ENCODE results near the gene PXN. TPM values are rescaled to one million over a fixed set of nuclear protein-coding genes. Genes with fewer than 3 reads are reported as not detected.

Gene PXN
- total and polyA plus RNA-seq, 2 of the 13 experiments (the other 11 are each of a cell fraction or from before 2014, with no cell fraction given): 13.6 to 14.2 TPM

DNA sequence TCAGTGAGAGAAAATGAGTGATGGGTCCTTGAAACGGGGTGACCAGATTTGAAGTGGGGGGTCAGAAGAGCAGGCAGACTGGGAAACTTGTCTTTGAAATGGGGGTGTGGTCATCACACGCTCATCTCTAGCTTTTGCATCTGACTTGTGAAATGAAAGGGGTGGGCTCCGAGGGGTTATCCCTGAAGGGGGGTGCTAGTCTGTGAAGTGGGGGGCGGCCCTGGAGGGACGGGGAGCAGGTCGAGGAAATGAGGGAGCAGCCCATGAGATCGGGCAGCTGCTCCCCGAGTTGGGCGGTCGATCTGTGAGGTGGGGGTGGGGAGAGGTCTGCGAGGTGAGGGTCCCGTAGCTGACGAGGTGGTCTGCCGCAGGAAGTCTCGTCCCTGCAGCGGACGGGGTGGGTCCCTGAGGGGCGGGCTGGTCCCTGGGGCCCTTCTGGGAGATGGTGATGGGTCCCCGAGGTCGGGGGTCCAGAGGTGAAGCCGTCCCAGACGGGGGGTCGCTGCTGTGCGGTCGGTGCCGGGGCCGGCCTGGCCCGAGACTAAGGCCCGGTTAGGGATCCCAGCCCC, 542 bp downstream of the PXN start (continued):
- TF ChIP-seq, protein P1, sequence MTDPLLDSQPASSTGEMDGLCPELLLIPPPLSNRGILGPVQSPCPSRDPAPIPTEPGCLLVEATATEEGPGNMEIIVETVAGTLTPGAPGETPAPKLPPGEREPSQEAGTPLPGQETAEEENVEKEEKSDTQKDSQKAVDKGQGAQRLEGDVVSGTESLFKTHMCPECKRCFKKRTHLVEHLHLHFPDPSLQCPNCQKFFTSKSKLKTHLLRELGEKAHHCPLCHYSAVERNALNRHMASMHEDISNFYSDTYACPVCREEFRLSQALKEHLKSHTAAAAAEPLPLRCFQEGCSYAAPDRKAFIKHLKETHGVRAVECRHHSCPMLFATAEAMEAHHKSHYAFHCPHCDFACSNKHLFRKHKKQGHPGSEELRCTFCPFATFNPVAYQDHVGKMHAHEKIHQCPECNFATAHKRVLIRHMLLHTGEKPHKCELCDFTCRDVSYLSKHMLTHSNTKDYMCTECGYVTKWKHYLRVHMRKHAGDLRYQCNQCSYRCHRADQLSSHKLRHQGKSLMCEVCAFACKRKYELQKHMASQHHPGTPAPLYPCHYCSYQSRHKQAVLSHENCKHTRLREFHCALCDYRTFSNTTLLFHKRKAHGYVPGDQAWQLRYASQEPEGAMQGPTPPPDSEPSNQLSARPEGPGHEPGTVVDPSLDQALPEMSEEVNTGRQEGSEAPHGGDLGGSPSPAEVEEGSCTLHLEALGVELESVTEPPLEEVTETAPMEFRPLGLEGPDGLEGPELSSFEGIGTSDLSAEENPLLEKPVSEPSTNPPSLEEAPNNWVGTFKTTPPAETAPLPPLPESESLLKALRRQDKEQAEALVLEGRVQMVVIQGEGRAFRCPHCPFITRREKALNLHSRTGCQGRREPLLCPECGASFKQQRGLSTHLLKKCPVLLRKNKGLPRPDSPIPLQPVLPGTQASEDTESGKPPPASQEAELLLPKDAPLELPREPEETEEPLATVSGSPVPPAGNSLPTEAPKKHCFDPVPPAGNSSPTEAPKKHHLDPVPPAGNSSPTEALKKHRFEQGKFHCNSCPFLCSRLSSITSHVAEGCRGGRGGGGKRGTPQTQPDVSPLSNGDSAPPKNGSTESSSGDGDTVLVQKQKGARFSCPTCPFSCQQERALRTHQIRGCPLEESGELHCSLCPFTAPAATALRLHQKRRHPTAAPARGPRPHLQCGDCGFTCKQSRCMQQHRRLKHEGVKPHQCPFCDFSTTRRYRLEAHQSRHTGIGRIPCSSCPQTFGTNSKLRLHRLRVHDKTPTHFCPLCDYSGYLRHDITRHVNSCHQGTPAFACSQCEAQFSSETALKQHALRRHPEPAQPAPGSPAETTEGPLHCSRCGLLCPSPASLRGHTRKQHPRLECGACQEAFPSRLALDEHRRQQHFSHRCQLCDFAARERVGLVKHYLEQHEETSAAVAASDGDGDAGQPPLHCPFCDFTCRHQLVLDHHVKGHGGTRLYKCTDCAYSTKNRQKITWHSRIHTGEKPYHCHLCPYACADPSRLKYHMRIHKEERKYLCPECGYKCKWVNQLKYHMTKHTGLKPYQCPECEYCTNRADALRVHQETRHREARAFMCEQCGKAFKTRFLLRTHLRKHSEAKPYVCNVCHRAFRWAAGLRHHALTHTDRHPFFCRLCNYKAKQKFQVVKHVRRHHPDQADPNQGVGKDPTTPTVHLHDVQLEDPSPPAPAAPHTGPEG (CRISPR knock-in tag; IDR thresholded peaks at IDR 0.05): no peak
- TF ChIP-seq, protein P2, sequence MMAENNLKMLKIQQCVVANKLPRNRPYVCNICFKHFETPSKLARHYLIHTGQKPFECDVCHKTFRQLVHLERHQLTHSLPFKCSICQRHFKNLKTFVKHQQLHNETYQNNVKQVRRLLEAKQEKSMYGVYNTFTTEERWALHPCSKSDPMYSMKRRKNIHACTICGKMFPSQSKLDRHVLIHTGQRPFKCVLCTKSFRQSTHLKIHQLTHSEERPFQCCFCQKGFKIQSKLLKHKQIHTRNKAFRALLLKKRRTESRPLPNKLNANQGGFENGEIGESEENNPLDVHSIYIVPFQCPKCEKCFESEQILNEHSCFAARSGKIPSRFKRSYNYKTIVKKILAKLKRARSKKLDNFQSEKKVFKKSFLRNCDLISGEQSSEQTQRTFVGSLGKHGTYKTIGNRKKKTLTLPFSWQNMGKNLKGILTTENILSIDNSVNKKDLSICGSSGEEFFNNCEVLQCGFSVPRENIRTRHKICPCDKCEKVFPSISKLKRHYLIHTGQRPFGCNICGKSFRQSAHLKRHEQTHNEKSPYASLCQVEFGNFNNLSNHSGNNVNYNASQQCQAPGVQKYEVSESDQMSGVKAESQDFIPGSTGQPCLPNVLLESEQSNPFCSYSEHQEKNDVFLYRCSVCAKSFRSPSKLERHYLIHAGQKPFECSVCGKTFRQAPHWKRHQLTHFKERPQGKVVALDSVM (CRISPR knock-in tag; IDR thresholded peaks at IDR 0.05): 0 out of 2 replicates have a peak, but pooled peaks have one; percentile 11
- no peak for TF ChIP-seq NR1H2 (CRISPR knock-in tag; IDR thresholded peaks at IDR 0.05; ENCODE audit: borderline replicate concordance, low read depth)
- TF ChIP-seq, protein P3, sequence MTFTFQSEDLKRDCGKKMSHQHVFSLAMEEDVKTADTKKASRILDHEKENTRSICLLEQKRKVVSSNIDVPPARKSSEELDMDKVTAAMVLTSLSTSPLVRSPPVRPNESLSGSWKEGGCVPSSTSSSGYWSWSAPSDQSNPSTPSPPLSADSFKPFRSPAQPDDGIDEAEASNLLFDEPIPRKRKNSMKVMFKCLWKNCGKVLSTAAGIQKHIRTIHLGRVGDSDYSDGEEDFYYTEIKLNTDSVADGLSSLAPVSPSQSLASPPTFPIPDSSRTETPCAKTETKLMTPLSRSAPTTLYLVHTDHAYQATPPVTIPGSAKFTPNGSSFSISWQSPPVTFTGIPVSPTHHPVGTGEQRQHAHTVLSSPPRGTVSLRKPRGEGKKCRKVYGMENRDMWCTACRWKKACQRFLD (CRISPR knock-in tag; IDR thresholded peaks at IDR 0.05; ENCODE audit: borderline replicate concordance): no peak
- no peak for TF ChIP-seq ZFP36 (IDR thresholded peaks at IDR 0.05; ENCODE audit: borderline replicate concordance, low read depth, low read length, partially characterized antibody)
- TF ChIP-seq TOE1 (CRISPR knock-in tag; IDR thresholded peaks at IDR 0.05): no peak
- TF ChIP-seq, protein P4, sequence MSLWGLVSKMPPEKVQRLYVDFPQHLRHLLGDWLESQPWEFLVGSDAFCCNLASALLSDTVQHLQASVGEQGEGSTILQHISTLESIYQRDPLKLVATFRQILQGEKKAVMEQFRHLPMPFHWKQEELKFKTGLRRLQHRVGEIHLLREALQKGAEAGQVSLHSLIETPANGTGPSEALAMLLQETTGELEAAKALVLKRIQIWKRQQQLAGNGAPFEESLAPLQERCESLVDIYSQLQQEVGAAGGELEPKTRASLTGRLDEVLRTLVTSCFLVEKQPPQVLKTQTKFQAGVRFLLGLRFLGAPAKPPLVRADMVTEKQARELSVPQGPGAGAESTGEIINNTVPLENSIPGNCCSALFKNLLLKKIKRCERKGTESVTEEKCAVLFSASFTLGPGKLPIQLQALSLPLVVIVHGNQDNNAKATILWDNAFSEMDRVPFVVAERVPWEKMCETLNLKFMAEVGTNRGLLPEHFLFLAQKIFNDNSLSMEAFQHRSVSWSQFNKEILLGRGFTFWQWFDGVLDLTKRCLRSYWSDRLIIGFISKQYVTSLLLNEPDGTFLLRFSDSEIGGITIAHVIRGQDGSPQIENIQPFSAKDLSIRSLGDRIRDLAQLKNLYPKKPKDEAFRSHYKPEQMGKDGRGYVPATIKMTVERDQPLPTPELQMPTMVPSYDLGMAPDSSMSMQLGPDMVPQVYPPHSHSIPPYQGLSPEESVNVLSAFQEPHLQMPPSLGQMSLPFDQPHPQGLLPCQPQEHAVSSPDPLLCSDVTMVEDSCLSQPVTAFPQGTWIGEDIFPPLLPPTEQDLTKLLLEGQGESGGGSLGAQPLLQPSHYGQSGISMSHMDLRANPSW (CRISPR knock-in tag; IDR thresholded peaks at IDR 0.05; ENCODE audit: borderline replicate concordance): no peak
- TF ChIP-seq, protein P5, sequence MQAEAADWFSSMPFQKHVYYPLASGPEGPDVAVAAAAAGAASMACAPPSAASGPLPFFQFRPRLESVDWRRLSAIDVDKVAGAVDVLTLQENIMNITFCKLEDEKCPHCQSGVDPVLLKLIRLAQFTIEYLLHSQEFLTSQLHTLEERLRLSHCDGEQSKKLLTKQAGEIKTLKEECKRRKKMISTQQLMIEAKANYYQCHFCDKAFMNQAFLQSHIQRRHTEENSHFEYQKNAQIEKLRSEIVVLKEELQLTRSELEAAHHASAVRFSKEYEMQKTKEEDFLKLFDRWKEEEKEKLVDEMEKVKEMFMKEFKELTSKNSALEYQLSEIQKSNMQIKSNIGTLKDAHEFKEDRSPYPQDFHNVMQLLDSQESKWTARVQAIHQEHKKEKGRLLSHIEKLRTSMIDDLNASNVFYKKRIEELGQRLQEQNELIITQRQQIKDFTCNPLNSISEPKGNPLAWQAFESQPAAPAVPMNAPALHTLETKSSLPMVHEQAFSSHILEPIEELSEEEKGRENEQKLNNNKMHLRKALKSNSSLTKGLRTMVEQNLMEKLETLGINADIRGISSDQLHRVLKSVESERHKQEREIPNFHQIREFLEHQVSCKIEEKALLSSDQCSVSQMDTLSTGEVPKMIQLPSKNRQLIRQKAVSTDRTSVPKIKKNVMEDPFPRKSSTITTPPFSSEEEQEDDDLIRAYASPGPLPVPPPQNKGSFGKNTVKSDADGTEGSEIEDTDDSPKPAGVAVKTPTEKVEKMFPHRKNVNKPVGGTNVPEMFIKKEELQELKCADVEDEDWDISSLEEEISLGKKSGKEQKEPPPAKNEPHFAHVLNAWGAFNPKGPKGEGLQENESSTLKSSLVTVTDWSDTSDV (CRISPR knock-in tag; IDR thresholded peaks at IDR 0.05): 0 out of 2 replicates have a peak, but pooled peaks have one; percentile 57
- TF ChIP-seq, protein P6, sequence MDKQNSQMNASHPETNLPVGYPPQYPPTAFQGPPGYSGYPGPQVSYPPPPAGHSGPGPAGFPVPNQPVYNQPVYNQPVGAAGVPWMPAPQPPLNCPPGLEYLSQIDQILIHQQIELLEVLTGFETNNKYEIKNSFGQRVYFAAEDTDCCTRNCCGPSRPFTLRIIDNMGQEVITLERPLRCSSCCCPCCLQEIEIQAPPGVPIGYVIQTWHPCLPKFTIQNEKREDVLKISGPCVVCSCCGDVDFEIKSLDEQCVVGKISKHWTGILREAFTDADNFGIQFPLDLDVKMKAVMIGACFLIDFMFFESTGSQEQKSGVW (CRISPR knock-in tag; IDR thresholded peaks at IDR 0.05; ENCODE audit: borderline replicate concordance): no peak

All from HepG2 (cell line).